GM18519 (cell line): ENCODE results near the gene TYW1B.
"Not testable (repeated sequence)": the region's sequence is repeated elsewhere in the genome, so short reads cannot be mapped to it uniquely, and the experiment has no call there.

Experiments
- ATAC-seq: cut with Tn5 transposase; IDR thresholded peaks from one replicate; pipeline ENCODE4 v1.9.1; 2021; ENCODE audit warnings: mild to moderate bottlenecking, moderate library complexity; ENCODE audit not compliant: unreplicated experiment, low FRiP score

TYW1B gene

GRCh38 chr7:72766994-72767393 lies 61.0 kb downstream of the TYW1B start:
- not testable (repeated sequence) for ATAC-seq

- no peak for ATAC-seq
Measured at GRCh38 chr7:72760602-72761001, 67.4 kb downstream of the TYW1B start.

- no peak for ATAC-seq
Measured at GRCh38 chr7:72754312-72754711, 73.7 kb downstream of the TYW1B start.

- ATAC-seq, result no peak
Measured at GRCh38 chr7:72753781-72754180, 74.2 kb downstream of the TYW1B start.

- not testable (repeated sequence) for ATAC-seq
Measured at GRCh38 chr7:72753229-72753628, 74.8 kb downstream of the TYW1B start.

- no peak for ATAC-seq
Measured at GRCh38 chr7:72751978-72752377, 76.0 kb downstream of the TYW1B start.

GRCh38 chr7:72751378-72751777 lies 76.6 kb downstream of the TYW1B start:
- no peak for ATAC-seq

GRCh38 chr7:72748649-72749048 lies 79.4 kb downstream of the TYW1B start:
- not testable (repeated sequence) for ATAC-seq

- not testable (repeated sequence) for ATAC-seq
Measured at GRCh38 chr7:72744244-72744926, 83.6 kb downstream of the TYW1B start.

GRCh38 chr7:72743801-72744200 lies 84.2 kb downstream of the TYW1B start:
- not testable (repeated sequence) for ATAC-seq

- not testable (repeated sequence) for ATAC-seq
Measured at GRCh38 chr7:72739716-72740115, 88.3 kb downstream of the TYW1B start.

GRCh38 chr7:72735855-72736254 lies 92.1 kb downstream of the TYW1B start:
- ATAC-seq, result not testable (repeated sequence)

- ATAC-seq, result not testable (repeated sequence)
Measured at GRCh38 chr7:72730815-72731214, 97.2 kb downstream of the TYW1B start.

- ATAC-seq, result not testable (repeated sequence)
Measured at GRCh38 chr7:72730384-72730783, 97.6 kb downstream of the TYW1B start.

GRCh38 chr7:72729130-72729529 lies 98.9 kb downstream of the TYW1B start:
- ATAC-seq, result not testable (repeated sequence)

- ATAC-seq, result not testable (repeated sequence)
Measured at GRCh38 chr7:72722694-72723093, 105.3 kb downstream of the TYW1B start.

GRCh38 chr7:72720890-72721289 lies 107.1 kb downstream of the TYW1B start:
- not testable (repeated sequence) for ATAC-seq

- not testable (repeated sequence) for ATAC-seq
Measured at GRCh38 chr7:72717252-72717774, 110.7 kb downstream of the TYW1B start.

GRCh38 chr7:72711927-72712326 lies 116.1 kb downstream of the TYW1B start:
- not testable (repeated sequence) for ATAC-seq

- no peak for ATAC-seq
Measured at GRCh38 chr7:72710983-72711382, 117.0 kb downstream of the TYW1B start.

- ATAC-seq, result no peak
Measured at GRCh38 chr7:72709909-72710308, 118.1 kb downstream of the TYW1B start.

GRCh38 chr7:72708371-72709050 lies 119.5 kb downstream of the TYW1B start:
- ATAC-seq, result not testable (repeated sequence)
